Measurements from ENCODE around the gene RPTOR.

GRCh38 chr17:80921159-80921558 is 376.5 kb downstream of the RPTOR start:
- TF ChIP-seq POLR2AphosphoS5 (IDR thresholded peaks at IDR 0.05; ENCODE audit: low read depth, low read length) (no peak), CTCF (IDR thresholded peaks at IDR 0.05) (no peak), TCF7L2 (IDR thresholded peaks at IDR 0.05; ENCODE audit: low read depth, low read length) (no peak), REST (IDR thresholded peaks at IDR 0.05; ENCODE audit: insufficient read depth in 1 of 2, low read depth in 2 of 2, low read length in 1 of 2) (no peak)
